ENCODE results near the gene KLF3. TPM values are rescaled to one million over a fixed set of nuclear protein-coding genes. Genes with fewer than 3 reads are reported as not detected.

The KLF3 gene
- total and polyA plus RNA-seq, 11 donors = 7.4 to 36.4 (median 20.8) TPM

DNA sequence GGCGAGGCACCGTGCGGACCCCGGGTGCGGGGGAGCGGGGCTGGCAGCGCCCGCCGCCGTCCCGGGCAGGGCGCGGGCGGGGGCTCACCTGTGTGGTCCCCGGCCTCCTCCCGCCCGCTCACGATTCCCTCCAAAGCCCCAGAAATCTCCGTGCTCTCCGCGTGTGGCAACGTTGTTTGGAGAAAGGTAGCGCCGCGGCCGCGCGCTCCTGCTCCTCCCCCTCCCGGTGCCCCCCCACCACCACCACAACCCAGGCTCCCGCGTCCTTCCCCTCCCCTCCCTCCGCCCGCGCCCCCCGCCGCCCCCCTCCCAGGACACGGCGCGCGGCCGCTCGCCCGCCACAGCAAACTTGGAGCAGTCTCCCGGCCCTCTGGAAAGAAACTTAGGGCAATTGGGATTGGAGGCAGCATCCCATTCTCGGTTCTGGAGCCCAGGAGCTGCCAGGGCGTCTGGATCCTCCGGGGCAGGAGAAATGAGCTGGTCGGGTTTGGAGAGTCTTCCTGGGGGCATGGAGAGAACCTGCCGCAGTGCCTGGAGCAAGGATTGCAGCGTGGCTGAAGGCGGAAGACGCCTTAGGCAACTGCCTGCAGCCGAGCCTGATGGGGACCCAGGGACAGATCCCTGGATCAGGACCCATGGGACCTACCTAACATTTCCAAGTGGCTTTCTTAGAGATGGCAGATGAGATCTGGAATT lies 855 bp downstream of the KLF3 start:
- DNase-seq (peak; percentile 66 to 81 (median 75)), ATAC-seq (peak in 2 of 4 donors; percentile 2 to 17)
- Histone ChIP-seq H3K4me1 (peaks cover 0 to 57% (median 40%) of the 10 kb centered on the region in 12 donors), H3K27me3 (no peaks in the 10 kb centered on the region), H3K27ac (peak overlapping the region; percentile 97 to 100 (median 99)), H3K9me3 (no peaks in the 10 kb centered on the region), H3K36me3 (no peaks in the 10 kb centered on the region), H3K4me3 (peak overlapping the region; percentile 81 to 98 (median 92))
- intact Hi-C loops (cut with DNase I) = loop anchor here in 4 of 10 donors (2.0 to 10.0 kb wide), 5 partner anchors 100 to 346 kb away; no protein-coding TSS in a partner anchor
- WGBS, 4 donors = 0 to 1% (median 1%) methylated on average over 3 to 52 of the region's 53 CpGs
- TF ChIP-seq, protein P1, sequence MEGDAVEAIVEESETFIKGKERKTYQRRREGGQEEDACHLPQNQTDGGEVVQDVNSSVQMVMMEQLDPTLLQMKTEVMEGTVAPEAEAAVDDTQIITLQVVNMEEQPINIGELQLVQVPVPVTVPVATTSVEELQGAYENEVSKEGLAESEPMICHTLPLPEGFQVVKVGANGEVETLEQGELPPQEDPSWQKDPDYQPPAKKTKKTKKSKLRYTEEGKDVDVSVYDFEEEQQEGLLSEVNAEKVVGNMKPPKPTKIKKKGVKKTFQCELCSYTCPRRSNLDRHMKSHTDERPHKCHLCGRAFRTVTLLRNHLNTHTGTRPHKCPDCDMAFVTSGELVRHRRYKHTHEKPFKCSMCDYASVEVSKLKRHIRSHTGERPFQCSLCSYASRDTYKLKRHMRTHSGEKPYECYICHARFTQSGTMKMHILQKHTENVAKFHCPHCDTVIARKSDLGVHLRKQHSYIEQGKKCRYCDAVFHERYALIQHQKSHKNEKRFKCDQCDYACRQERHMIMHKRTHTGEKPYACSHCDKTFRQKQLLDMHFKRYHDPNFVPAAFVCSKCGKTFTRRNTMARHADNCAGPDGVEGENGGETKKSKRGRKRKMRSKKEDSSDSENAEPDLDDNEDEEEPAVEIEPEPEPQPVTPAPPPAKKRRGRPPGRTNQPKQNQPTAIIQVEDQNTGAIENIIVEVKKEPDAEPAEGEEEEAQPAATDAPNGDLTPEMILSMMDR (IDR thresholded peaks at IDR 0.05) = no peak
- no peak for TF ChIP-seq POLR2A (IDR thresholded peaks at IDR 0.05)

DNA sequence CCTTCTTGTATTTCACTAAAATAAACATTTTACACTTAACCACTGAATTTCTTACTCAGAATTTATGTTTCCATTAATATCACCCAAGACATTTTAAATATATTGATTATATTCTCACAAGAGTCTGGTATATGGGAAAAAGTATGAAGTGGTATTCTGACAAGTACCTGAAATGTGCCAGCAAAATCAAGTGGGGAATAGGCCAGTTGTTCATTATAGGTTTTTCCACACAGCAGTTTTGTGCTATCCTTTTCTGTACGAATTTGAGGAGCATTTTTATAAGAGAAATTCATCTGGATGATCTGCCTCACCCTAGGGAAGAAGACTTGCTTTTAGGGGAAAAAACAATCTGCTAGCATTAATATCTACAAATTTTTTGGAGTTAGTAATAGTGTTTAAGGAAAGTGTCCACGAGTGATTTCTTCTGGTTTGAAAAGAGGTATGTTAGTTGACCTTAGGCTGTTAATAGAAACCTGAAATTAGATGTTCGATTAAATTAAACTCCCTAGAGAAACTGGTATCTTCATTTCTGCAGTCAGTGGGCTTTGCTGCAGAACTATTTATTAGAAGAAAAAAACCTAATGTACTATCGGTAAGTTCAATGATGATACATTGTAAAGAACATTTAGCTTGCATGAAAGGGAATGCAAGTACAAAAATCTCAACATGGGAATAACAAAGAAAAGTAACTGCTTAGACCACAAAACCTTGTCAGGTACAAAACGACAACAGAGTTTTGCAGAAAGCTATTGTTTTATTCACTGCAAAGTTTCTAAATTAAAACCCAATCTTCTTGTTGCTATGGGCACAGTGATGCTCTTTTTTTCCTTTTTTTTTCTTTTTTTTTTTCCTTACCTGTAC lies 1.8 kb downstream of the KLF3 start:
- Histone ChIP-seq H3K4me3 (peak overlapping the region; percentile 81 to 98 (median 92)), H3K27me3 (no peaks in the 10 kb centered on the region), H3K27ac (peak overlapping the region; percentile 71 to 100 (median 99)), H3K36me3 (no peaks in the 10 kb centered on the region), H3K9me3 (no peaks in the 10 kb centered on the region), H3K4me1 (peaks cover 0 to 66% (median 50%) of the 10 kb centered on the region in 12 donors)
- intact Hi-C loops (cut with DNase I) = loop anchor here in 3 of 10 donors (1.0 to 10.0 kb wide), 4 partner anchors 101 to 603 kb away; no protein-coding TSS in a partner anchor
- WGBS, 4 donors = 14 to 26% (median 21%) methylated on average over 5 of the region's 5 CpGs
- TF ChIP-seq, protein P1 (IDR thresholded peaks at IDR 0.05) = no peak
- TF ChIP-seq POLR2A (IDR thresholded peaks at IDR 0.05) = no peak
- no peak for DNase-seq
- ATAC-seq = no peak

DNA sequence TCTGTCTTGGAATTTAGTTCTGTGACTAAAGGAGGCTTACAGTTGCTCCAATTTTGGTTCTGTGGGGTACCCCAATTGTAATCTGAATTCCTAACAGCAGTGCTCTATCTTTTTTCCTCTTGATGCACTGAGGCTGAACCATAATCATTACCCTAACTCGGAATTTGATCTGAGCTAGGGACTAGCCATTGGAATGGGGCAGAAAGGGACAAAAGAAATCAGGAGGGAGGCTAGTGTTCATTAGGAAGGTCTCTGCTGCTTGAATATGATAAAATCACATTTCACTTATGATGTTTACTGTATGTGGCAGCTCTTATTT lies 2.7 kb downstream of the KLF3 start:
- DNase-seq = no peak
- TF ChIP-seq, protein P1 (IDR thresholded peaks at IDR 0.05) = no peak
- no peak for TF ChIP-seq POLR2A (IDR thresholded peaks at IDR 0.05)
- no peaks in the 10 kb centered on the region for H3K27me3 ChIP-seq
- H3K4me1 ChIP-seq = peaks cover 4 to 75% (median 59%) of the 10 kb centered on the region in 12 donors
- no peaks in the 10 kb centered on the region for H3K36me3 ChIP-seq
- intact Hi-C loops (cut with DNase I) = loop anchor here in 2 of 10 donors (1.0 to 10.0 kb wide), 3 partner anchors 102 to 604 kb away; no protein-coding TSS in a partner anchor
- no peaks in the 10 kb centered on the region for H3K9me3 ChIP-seq
- peak overlapping the region in 11 of 12 donors; percentile 81 to 97 (median 92) for H3K4me3 ChIP-seq
- WGBS, 4 donors = 0 to 10% (median 5%) methylated on average over 1 of the region's 1 CpG
- ATAC-seq = no peak
- H3K27ac ChIP-seq = peak overlapping the region; percentile 71 to 100 (median 99)

All from heart left ventricle (tissue), 16 donors.